Measurements from ENCODE around the gene BMPR1B. TPM values are rescaled to one million over a fixed set of nuclear protein-coding genes. Genes with fewer than 3 reads are reported as not detected.

BMPR1B gene
- total RNA-seq, 2 experiments from 2014 or later: 0.10 TPM; not detected in 1

DNA sequence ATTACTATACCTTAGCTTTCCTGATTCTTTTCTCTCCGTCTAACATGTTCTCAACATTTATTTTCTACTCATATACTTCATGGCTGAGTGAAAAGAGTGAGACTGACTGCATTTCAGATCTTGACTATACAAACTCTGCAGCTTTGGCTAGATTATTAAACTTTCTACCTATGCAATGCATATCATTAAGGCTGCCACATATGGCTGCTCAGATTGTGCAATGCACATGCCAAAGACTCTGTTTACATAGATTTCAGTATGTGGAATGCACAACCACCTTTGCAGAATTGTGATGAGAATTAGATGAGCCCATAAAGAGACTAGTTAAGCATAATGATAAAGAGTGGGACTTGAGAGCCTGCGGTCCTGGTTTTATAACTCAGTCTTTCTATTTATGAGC, 196.5 kb downstream of the BMPR1B start:
- CTCF ChIA-PET: no interaction called here
- intact Hi-C loops (cut with micrococcal nuclease): no loop called here
- DNase-seq: no peak

DNA sequence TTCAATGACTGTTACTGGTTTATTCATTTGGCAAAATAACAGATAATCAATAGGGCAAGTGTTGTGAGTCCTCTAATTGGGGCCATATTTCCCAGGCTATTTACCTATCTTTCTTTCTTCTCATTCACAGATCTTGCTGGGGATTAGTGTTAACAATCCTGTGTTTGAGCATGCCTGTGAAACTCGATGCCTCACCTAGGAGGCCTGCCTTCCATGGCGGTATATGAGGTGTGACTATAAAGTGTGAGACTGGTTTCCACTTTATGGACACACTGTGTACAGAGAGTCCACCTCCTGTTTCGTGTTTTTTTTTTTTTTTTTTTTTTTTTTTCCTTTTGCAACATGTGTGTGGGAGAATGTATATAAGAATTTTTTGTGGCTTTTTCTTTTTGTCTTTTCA, 199.3 kb downstream of the BMPR1B start:
- peaks cover 2% of the 10 kb centered on the region for H3K27me3 Mint-ChIP-seq (ENCODE audit: low read depth)
- DNase-seq: no peak
- no peaks in the 10 kb centered on the region for H3K4me1 Mint-ChIP-seq (ENCODE audit: low read depth)
- intact Hi-C loops (cut with micrococcal nuclease): no loop called here
- no peaks in the 10 kb centered on the region for H3K36me3 Mint-ChIP-seq (ENCODE audit: low read depth)
- H3K27ac Mint-ChIP-seq: no peak overlapping the region
- H3K4me3 Mint-ChIP-seq: no peak overlapping the region
- H3K9me3 Mint-ChIP-seq: no peaks in the 10 kb centered on the region
- CTCF ChIA-PET: no interaction called here

More for the DNA sequence above, 196.5 kb downstream of the BMPR1B start:
- Mint-ChIP-seq H3K36me3 (ENCODE audit: low read depth) (no peaks in the 10 kb centered on the region), H3K27me3 (ENCODE audit: low read depth) (peaks cover 2% of the 10 kb centered on the region), H3K9me3 (peaks cover 4% of the 10 kb centered on the region), H3K4me3 (no peak overlapping the region), H3K4me1 (ENCODE audit: low read depth) (no peaks in the 10 kb centered on the region), H3K27ac (no peak overlapping the region)

- Mint-ChIP-seq H3K4me3 (no peak overlapping the region), H3K4me1 (ENCODE audit: low read depth) (no peaks in the 10 kb centered on the region), H3K36me3 (ENCODE audit: low read depth) (no peaks in the 10 kb centered on the region), H3K27me3 (ENCODE audit: low read depth) (no peaks in the 10 kb centered on the region), H3K27ac (no peak overlapping the region), H3K9me3 (peaks cover 3% of the 10 kb centered on the region)
- intact Hi-C loops (cut with micrococcal nuclease): no loop called here
- no peak for DNase-seq
- CTCF ChIA-PET: no interaction called here
Measured at GRCh38 chr4:94959307-94959706, 201.6 kb downstream of the BMPR1B start.

GRCh38 chr4:94960708-94961107, 203.0 kb downstream of the BMPR1B start:
- no peak overlapping the region for H3K27ac Mint-ChIP-seq
- no peaks in the 10 kb centered on the region for H3K27me3 Mint-ChIP-seq (ENCODE audit: low read depth)
- H3K36me3 Mint-ChIP-seq (ENCODE audit: low read depth): no peaks in the 10 kb centered on the region
- H3K4me3 Mint-ChIP-seq: no peak overlapping the region
- CTCF ChIA-PET: no interaction called here
- intact Hi-C loops (cut with micrococcal nuclease): no loop called here
- H3K9me3 Mint-ChIP-seq: peaks cover 3% of the 10 kb centered on the region
- H3K4me1 Mint-ChIP-seq (ENCODE audit: low read depth): no peaks in the 10 kb centered on the region
- no peak for DNase-seq

DNA sequence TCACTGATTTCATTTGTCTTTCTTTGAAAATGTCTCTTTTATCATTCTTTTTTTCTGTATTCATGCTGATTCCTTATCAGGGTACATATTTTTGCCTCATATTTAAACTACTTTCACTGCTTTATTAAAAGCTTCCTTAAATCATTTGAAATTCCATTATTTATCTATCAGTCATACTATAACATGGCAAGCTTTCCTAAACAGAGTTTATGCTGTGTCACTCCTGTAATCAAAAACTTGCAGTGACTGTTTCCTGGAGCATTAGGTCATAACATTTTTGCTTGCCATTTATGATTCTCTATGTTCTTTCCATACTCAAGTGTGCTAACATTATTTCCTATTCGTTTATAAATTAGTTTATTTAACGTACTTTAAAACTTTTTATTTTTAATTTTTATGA, 203.7 kb downstream of the BMPR1B start:
- intact Hi-C loops (cut with micrococcal nuclease): no loop called here
- Mint-ChIP-seq H3K27me3 (ENCODE audit: low read depth) (no peaks in the 10 kb centered on the region), H3K9me3 (peaks cover 3% of the 10 kb centered on the region), H3K4me3 (no peak overlapping the region), H3K36me3 (ENCODE audit: low read depth) (no peaks in the 10 kb centered on the region), H3K4me1 (ENCODE audit: low read depth) (no peaks in the 10 kb centered on the region), H3K27ac (no peak overlapping the region)
- CTCF ChIA-PET: no interaction called here
- no peak for DNase-seq

GRCh38 chr4:94962484-94962883, 204.7 kb downstream of the BMPR1B start:
- no peak overlapping the region for H3K27ac Mint-ChIP-seq
- H3K36me3 Mint-ChIP-seq (ENCODE audit: low read depth): no peaks in the 10 kb centered on the region
- intact Hi-C loops (cut with micrococcal nuclease): no loop called here
- DNase-seq: no peak
- H3K9me3 Mint-ChIP-seq: peaks cover 3% of the 10 kb centered on the region
- H3K4me3 Mint-ChIP-seq: no peak overlapping the region
- CTCF ChIA-PET: no interaction called here
- no peaks in the 10 kb centered on the region for H3K27me3 Mint-ChIP-seq (ENCODE audit: low read depth)
- H3K4me1 Mint-ChIP-seq (ENCODE audit: low read depth): no peaks in the 10 kb centered on the region

DNA sequence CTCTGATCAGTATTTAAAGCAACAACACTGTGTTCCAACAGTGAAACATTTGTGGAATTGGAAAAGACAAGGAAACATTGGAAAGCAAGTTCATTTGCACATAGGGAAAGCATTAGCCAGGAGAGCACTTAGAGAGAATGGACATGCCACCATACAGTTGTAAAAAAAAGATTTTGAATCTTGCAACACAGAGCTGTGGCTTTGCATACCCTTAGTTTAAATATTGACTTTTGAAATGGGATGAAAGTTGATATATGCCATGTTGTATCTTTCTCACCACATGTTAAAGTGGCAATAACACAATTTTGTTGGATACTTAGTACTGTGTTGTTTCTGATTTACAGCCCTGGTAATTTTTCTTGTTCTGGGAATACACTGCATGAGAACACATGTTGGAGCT, 208.1 kb downstream of the BMPR1B start:
- intact Hi-C loops (cut with micrococcal nuclease): no loop called here
- Mint-ChIP-seq H3K27me3 (ENCODE audit: low read depth) (no peaks in the 10 kb centered on the region), H3K36me3 (ENCODE audit: low read depth) (no peaks in the 10 kb centered on the region), H3K9me3 (peaks cover 3% of the 10 kb centered on the region), H3K4me3 (no peak overlapping the region), H3K27ac (no peak overlapping the region), H3K4me1 (ENCODE audit: low read depth) (no peaks in the 10 kb centered on the region)
- DNase-seq: no peak
- CTCF ChIA-PET: no interaction called here

- H3K4me3 Mint-ChIP-seq: no peak overlapping the region
- no peak for DNase-seq
- H3K27me3 Mint-ChIP-seq (ENCODE audit: low read depth): no peaks in the 10 kb centered on the region
- no peaks in the 10 kb centered on the region for H3K9me3 Mint-ChIP-seq
- no peaks in the 10 kb centered on the region for H3K36me3 Mint-ChIP-seq (ENCODE audit: low read depth)
- CTCF ChIA-PET: no interaction called here
- H3K27ac Mint-ChIP-seq: no peak overlapping the region
- intact Hi-C loops (cut with micrococcal nuclease): no loop called here
- H3K4me1 Mint-ChIP-seq (ENCODE audit: low read depth): no peaks in the 10 kb centered on the region
Measured at GRCh38 chr4:94968493-94968892, 210.7 kb downstream of the BMPR1B start.

- Mint-ChIP-seq H3K4me1 (ENCODE audit: low read depth) (no peaks in the 10 kb centered on the region), H3K9me3 (no peaks in the 10 kb centered on the region), H3K36me3 (ENCODE audit: low read depth) (no peaks in the 10 kb centered on the region), H3K27ac (no peak overlapping the region), H3K4me3 (no peak overlapping the region), H3K27me3 (ENCODE audit: low read depth) (no peaks in the 10 kb centered on the region)
- CTCF ChIA-PET: no interaction called here
- intact Hi-C loops (cut with micrococcal nuclease): loop anchor here (10.0 kb wide), 1 partner anchor 64 kb away; no protein-coding TSS in a partner anchor
- no peak for DNase-seq
Measured at GRCh38 chr4:94970650-94971049, 212.9 kb downstream of the BMPR1B start.

DNA sequence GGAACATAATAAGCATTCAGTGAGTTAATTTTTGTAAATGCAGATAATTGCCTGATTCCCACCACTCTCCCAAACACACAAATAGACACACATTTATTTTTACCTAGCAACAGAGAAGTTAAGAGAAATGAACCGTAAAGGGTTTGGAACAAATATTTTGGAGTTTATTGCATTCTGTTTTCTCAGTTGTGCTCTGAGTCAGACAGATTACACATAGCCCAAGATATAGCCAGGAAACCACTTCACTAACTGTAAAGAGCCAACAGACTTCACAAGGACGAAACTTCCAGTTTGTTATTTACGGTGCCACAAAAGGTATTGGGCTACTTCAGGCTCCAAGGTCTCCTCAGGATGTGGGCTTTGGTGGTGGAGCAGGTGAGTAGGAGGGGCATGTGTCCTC, 217.0 kb downstream of the BMPR1B start:
- CTCF ChIA-PET: no interaction called here
- Mint-ChIP-seq H3K27me3 (ENCODE audit: low read depth) (no peaks in the 10 kb centered on the region), H3K4me1 (ENCODE audit: low read depth) (no peaks in the 10 kb centered on the region), H3K27ac (no peak overlapping the region), H3K36me3 (ENCODE audit: low read depth) (no peaks in the 10 kb centered on the region), H3K4me3 (no peak overlapping the region), H3K9me3 (no peaks in the 10 kb centered on the region)
- intact Hi-C loops (cut with micrococcal nuclease): loop anchor here (10.0 kb wide), 1 partner anchor 60 kb away; no protein-coding TSS in a partner anchor
- no peak for DNase-seq

DNA sequence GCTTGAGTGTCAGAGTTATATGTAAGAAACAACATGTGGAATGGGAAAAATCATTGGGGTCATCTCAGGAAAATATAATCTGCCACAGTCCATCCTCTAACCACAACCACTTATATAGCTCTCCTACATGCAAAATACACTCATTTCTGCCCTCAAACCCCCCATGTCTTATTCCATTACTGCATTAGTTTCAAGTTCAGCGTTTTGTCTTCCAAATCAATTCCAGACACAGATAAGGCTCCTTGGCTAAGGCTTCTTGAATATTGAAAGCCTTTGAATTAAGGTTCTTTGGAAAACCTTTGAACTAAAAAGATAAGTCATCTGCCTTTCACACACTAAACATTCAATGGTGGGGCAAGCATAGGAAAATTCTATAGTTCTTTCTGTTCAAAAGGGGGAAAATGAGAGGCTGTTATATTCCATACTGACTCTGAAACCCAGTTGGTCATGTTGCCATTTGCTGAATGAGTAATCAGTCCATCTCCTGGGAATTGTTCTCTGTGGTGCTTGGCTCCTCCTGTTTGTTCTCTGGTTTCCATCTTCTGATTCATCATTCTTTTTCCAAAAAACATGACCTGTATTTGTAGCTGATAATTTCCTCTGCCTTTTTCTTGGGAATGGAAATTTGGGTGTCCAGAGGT, 218.7 kb downstream of the BMPR1B start:
- no peak overlapping the region for H3K27ac Mint-ChIP-seq
- CTCF ChIA-PET: interaction anchor here (0.6 kb wide), 3 partner anchors 68 to 1869 kb away, joined by 3 read pairs; no protein-coding TSS in a partner anchor
- DNase-seq: no peak
- intact Hi-C loops (cut with micrococcal nuclease): loop anchor here (10.0 kb wide), 1 partner anchor 58 kb away; no protein-coding TSS in a partner anchor
- no peaks in the 10 kb centered on the region for H3K27me3 Mint-ChIP-seq (ENCODE audit: low read depth)
- H3K9me3 Mint-ChIP-seq: no peaks in the 10 kb centered on the region
- no peaks in the 10 kb centered on the region for H3K36me3 Mint-ChIP-seq (ENCODE audit: low read depth)
- no peaks in the 10 kb centered on the region for H3K4me1 Mint-ChIP-seq (ENCODE audit: low read depth)
- no peak overlapping the region for H3K4me3 Mint-ChIP-seq

DNA sequence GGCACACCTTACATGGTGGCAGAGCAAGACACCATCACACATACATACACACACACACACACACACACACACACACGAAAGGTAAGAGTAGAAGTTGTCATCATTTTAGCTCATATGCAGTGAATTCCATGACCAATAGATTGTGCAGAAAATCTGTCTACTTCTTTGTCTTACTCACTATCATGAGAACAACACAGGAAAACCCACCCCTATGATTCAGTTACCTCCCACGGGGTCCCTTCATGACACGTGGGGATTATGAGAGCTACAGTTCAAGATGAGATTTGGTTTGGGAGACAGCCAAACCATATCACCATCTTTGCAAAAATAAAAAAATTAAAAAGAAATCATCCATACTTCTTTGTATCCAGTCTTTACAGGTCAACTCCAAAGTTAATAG, 221.1 kb downstream of the BMPR1B start:
- no peak for DNase-seq
- no peaks in the 10 kb centered on the region for H3K9me3 Mint-ChIP-seq
- CTCF ChIA-PET: interaction anchor here (0.7 kb wide), 1 partner anchor 363 kb away, joined by 3 read pairs; no protein-coding TSS in a partner anchor

GRCh38 chr4:94979621-94980020, 221.9 kb downstream of the BMPR1B start:
- CTCF ChIA-PET: no interaction called here
- Mint-ChIP-seq H3K4me3 (no peak overlapping the region), H3K27me3 (ENCODE audit: low read depth) (no peaks in the 10 kb centered on the region), H3K4me1 (ENCODE audit: low read depth) (no peaks in the 10 kb centered on the region), H3K9me3 (no peaks in the 10 kb centered on the region), H3K36me3 (ENCODE audit: low read depth) (no peaks in the 10 kb centered on the region), H3K27ac (no peak overlapping the region)
- no peak for DNase-seq
- intact Hi-C loops (cut with micrococcal nuclease): loop anchor here (10.0 kb wide), 1 partner anchor 55 kb away; no protein-coding TSS in a partner anchor

More for the DNA sequence above, 221.1 kb downstream of the BMPR1B start:
- Mint-ChIP-seq H3K4me1 (ENCODE audit: low read depth) (no peaks in the 10 kb centered on the region), H3K4me3 (no peak overlapping the region), H3K27me3 (ENCODE audit: low read depth) (no peaks in the 10 kb centered on the region), H3K27ac (no peak overlapping the region), H3K36me3 (ENCODE audit: low read depth) (no peaks in the 10 kb centered on the region)
- intact Hi-C loops (cut with micrococcal nuclease): loop anchor here (10.0 kb wide), 1 partner anchor 56 kb away; no protein-coding TSS in a partner anchor
